IMR-90 (cell line): ENCODE data around the gene TMEM170A. TPM values are rescaled to one million over a fixed set of nuclear protein-coding genes. Genes with fewer than 3 reads are reported as not detected.

Experiments
- ATAC-seq: fragments of 200-7000 bp; cut with Tn5 transposase; 2 replicates; pipeline ENCODE4 v1.9.1; 2020; ENCODE audit warnings: low read depth, mild to moderate bottlenecking, moderate library complexity
- BruUV-seq: library from RNA; stranded (reverse); fragments of 400-500 nt; replicated peaks from 2 replicates; lab custom pipeline; 2021; lab: Mats Ljungman, UMichigan
- CTCF ChIA-PET: fragments of 300-600 bp; formaldehyde crosslinking; extraction: SDS; loops from one replicate; lab custom pipeline; 2021; ENCODE audit warnings: antibody characterized with exemption; lab: Yijun Ruan, JAX
- POLR2A ChIA-PET: fragments of 300-600 bp; sonication (Branson Sonifier 250); formaldehyde crosslinking; loops from one replicate; lab custom pipeline; 2022; ENCODE audit warnings: antibody characterized with exemption; ENCODE audit not compliant: unreplicated experiment; lab: Charles Lee
- DNase-seq: peaks from one replicate; pipeline ENCODE4 v3.0.0; 2013
- H2AFZ ChIP-seq: replicated peaks from 2 replicates; pipeline ENCODE3; 2013; ENCODE audit warnings: low read length, mild to moderate bottlenecking; ENCODE audit not compliant: poor library complexity
- H2AK5ac ChIP-seq: 2 replicates; pipeline ENCODE4 v1.6.1; 2013; ENCODE audit warnings: low read depth, low read length, inconsistent platforms
- H2AK9ac ChIP-seq: replicated peaks from 2 replicates; pipeline ENCODE3; 2013; ENCODE audit warnings: mild to moderate bottlenecking, low read depth, low read length, moderate library complexity; ENCODE audit not compliant: poor library complexity
- H2BK120ac ChIP-seq: 2 replicates; pipeline ENCODE4 v1.6.1; 2013; ENCODE audit warnings: low read depth, low read length, inconsistent platforms
- H2BK15ac ChIP-seq: 3 replicates; pipeline ENCODE4 v1.6.1; 2013; ENCODE audit warnings: low read depth, low read length, inconsistent platforms
- H2BK20ac ChIP-seq: 2 replicates; pipeline ENCODE4 v1.6.1; 2013; ENCODE audit warnings: low read depth, mild to moderate bottlenecking, inconsistent platforms, low read length, moderate library complexity
- H2BK5ac ChIP-seq: 2 replicates; pipeline ENCODE4 v1.6.1; 2013; ENCODE audit warnings: mild to moderate bottlenecking, low read depth, low read length, inconsistent platforms; ENCODE audit not compliant: poor library complexity, severe bottlenecking
- H3K14ac ChIP-seq: replicated peaks from 2 replicates; pipeline ENCODE4 v1.6.1; 2013; ENCODE audit warnings: low read depth, low read length, inconsistent platforms
- H3K18ac ChIP-seq: 2 replicates; pipeline ENCODE4 v1.6.1; 2013; ENCODE audit warnings: low read depth, low read length, control low read depth
- H3K23ac ChIP-seq: 2 replicates; pipeline ENCODE4 v1.6.1; 2013; ENCODE audit warnings: low read depth, low read length, inconsistent platforms
- H3K27ac ChIP-seq: 2 replicates; pipeline ENCODE4 v1.5.1; 2013; ENCODE audit warnings: mild to moderate bottlenecking, control low read depth, low read length; ENCODE audit not compliant: insufficient read depth
- H3K27me3 ChIP-seq: 2 replicates; pipeline ENCODE4 v1.6.1; 2013; ENCODE audit warnings: low read length; ENCODE audit not compliant: control insufficient read depth, insufficient read depth
- H3K36me3 ChIP-seq: 2 replicates; pipeline ENCODE4 v1.6.1; 2013; ENCODE audit warnings: low read length, mixed read lengths; ENCODE audit not compliant: control insufficient read depth, insufficient read depth
- H3K4ac ChIP-seq: 2 replicates; pipeline ENCODE4 v1.6.1; 2013; ENCODE audit warnings: low read depth, low read length, inconsistent platforms
- H3K4me1 ChIP-seq: 2 replicates; pipeline ENCODE4 v1.6.1; 2013; ENCODE audit warnings: low read length, mixed read lengths; ENCODE audit not compliant: control insufficient read depth, insufficient read depth
- H3K4me2 ChIP-seq: 2 replicates; pipeline ENCODE4 v1.6.1; 2013; ENCODE audit warnings: low read depth, mild to moderate bottlenecking, control low read depth, low read length, moderate library complexity
- H3K4me3 ChIP-seq: 2 replicates; pipeline ENCODE4 v1.5.1; 2013; ENCODE audit warnings: low read depth, mild to moderate bottlenecking, control low read depth, low read length, moderate library complexity; ENCODE audit not compliant: insufficient read depth
- H3K56ac ChIP-seq: 2 replicates; pipeline ENCODE4 v1.6.1; 2013; ENCODE audit warnings: low read length, inconsistent platforms; ENCODE audit not compliant: insufficient read depth; ENCODE audit errors: extremely low read depth
- H3K79me1 ChIP-seq, 2 experiments: 2 replicates each; pipeline ENCODE4 v1.6.1; 2013; ENCODE audit warnings: low read length in 2 of 2, inconsistent platforms in 1 of 2, low read depth in 1 of 2
- H3K9ac ChIP-seq: 2 replicates; pipeline ENCODE4 v1.6.1; 2013; ENCODE audit warnings: low read depth, low read length, control low read depth
- H3K9me1 ChIP-seq: 2 replicates; pipeline ENCODE4 v1.6.1; 2013; ENCODE audit warnings: low read length, inconsistent platforms; ENCODE audit not compliant: insufficient read depth
- H3K9me3 ChIP-seq: 2 replicates; pipeline ENCODE4 v1.6.1; 2013; ENCODE audit warnings: low read length; ENCODE audit not compliant: control insufficient read depth, insufficient read depth
- H4K20me1 ChIP-seq: 2 replicates; pipeline ENCODE4 v1.6.1; 2013; ENCODE audit warnings: low read length, inconsistent platforms; ENCODE audit not compliant: insufficient read depth
- H4K5ac ChIP-seq: 2 replicates; pipeline ENCODE4 v1.6.1; 2013; ENCODE audit warnings: mild to moderate bottlenecking, low read depth, low read length, control low read depth
- H4K8ac ChIP-seq, 2 experiments: 2 replicates each; pipeline ENCODE4 v1.6.1; 2013; ENCODE audit warnings: low read depth in 2 of 2, low read length in 2 of 2, control low read depth in 1 of 2, inconsistent platforms in 1 of 2
- H4K91ac ChIP-seq: 2 replicates; pipeline ENCODE4 v1.6.1; 2013; ENCODE audit warnings: low read depth, low read length, inconsistent platforms; ENCODE audit not compliant: insufficient read depth
- CEBPB ChIP-seq: IDR thresholded peaks from 2 replicates; pipeline ENCODE4 v1.6.1; 2012; ENCODE audit warnings: low read depth, low read length, improper control_type of control experiment
- FOS ChIP-seq: fragments of 150-350 bp; IDR thresholded peaks from 2 replicates; pipeline ENCODE4 v1.6.1; 2016; ENCODE audit warnings: low read depth, low read length
- RFX5 ChIP-seq: IDR thresholded peaks from 2 replicates; pipeline ENCODE4 v1.8.0; 2012; ENCODE audit warnings: low read depth, mild to moderate bottlenecking, low read length, moderate library complexity
- WGBS, 2 experiments: methylation state at CpG; one replicate each; pipeline versions ENCODE4 v1.1.5 to v1.1.7; 2013; ENCODE audit warnings: missing lambda C conversion rate in 2 of 2; ENCODE audit not compliant: insufficient read length in 1 of 2; ENCODE audit errors: extremely low coverage in 2 of 2; 5-methylcytosine and 5-hydroxymethylcytosine counted together
- dilution Hi-C: fragments of 300-500 bp; cut with HindIII; formaldehyde crosslinking; loops from one replicate; pipeline ENCODE4 v1.14.3; 2018; ENCODE audit warnings: low sequenced_read_pairs; ENCODE audit not compliant: unreplicated experiment
- in situ Hi-C: fragments of 300-500 bp; cut with MboI; formaldehyde crosslinking; loops from 3 replicates; pipeline ENCODE4 v1.14.3; 2019; ENCODE audit warnings: low sequenced_read_pairs, inconsistent platforms, mixed read lengths
- intact Hi-C: fragments of 100-400 bp; cut with micrococcal nuclease; formaldehyde crosslinking; loops from 2 replicates; pipeline ENCODE4 v1.10.0; 2022
- polyA plus RNA-seq, 3 experiments: library from polyadenylated mRNA; depleted of rRNA; stranded (reverse); fragments of >200 nt; gene quantifications; 2 replicates each; pipeline ENCODE4 v1.2.3, GENCODE V29; 2012; ENCODE audit warnings: low replicate concordance in 1 of 3
- total RNA-seq: library from RNA; depleted of rRNA; stranded (reverse); fragments of >200 nt; gene quantifications from 2 replicates; pipeline ENCODE4 v1.2.3, GENCODE V29; 2012

Gene TMEM170A
- total and polyA plus RNA-seq, 2 of the 4 experiments (the other 2 are of a cell fraction): 7.3 to 10.9 TPM

GRCh38 chr16:75482434-75483205 is 18.1 kb upstream of the TMEM170A start:
- H4K8ac ChIP-seq: no peak overlapping the region
- no peak overlapping the region for H2BK5ac ChIP-seq
- H3K23ac ChIP-seq: no peak overlapping the region
- no peak overlapping the region for H2BK120ac ChIP-seq
- H3K4me3 ChIP-seq: no peak overlapping the region
- BruUV-seq: no TSS peak
- ChIA-PET POLR2A (no interaction called here), CTCF (interaction anchor here (1.2 kb wide), 1 partner anchor 109 kb away, joined by 3 read pairs; no protein-coding TSS in a partner anchor)
- intact Hi-C loops (no loop called here), dilution Hi-C loops (no loop called here), in situ Hi-C loops (no loop called here)
- H3K14ac ChIP-seq: no peak overlapping the region
- H2AFZ ChIP-seq: no peak overlapping the region
- no peaks in the 10 kb centered on the region for H3K4me1 ChIP-seq
- H4K91ac ChIP-seq: no peak overlapping the region
- no peak overlapping the region for H3K9ac ChIP-seq
- peaks cover 16% of the 10 kb centered on the region for H3K27me3 ChIP-seq
- no peak for TF ChIP-seq RFX5
- no peak for TF ChIP-seq CEBPB
- no peak for TF ChIP-seq FOS
- H2BK20ac ChIP-seq: no peak overlapping the region
- H4K5ac ChIP-seq: no peak overlapping the region
- no peak for DNase-seq
- ATAC-seq: no peak
- H4K20me1 ChIP-seq: no peaks in the 10 kb centered on the region
- H2AK5ac ChIP-seq: no peak overlapping the region
- no peak overlapping the region for H3K4ac ChIP-seq
- no peak overlapping the region for H3K18ac ChIP-seq
- no peak overlapping the region for H3K56ac ChIP-seq
- H3K9me3 ChIP-seq: no peaks in the 10 kb centered on the region
- no peak overlapping the region for H3K4me2 ChIP-seq
- no peaks in the 10 kb centered on the region for H3K9me1 ChIP-seq
- no peak overlapping the region for H3K27ac ChIP-seq
- no peak overlapping the region for H2BK15ac ChIP-seq
- H3K79me1 ChIP-seq: no peaks in the 10 kb centered on the region
- H3K36me3 ChIP-seq: no peaks in the 10 kb centered on the region
- no peak overlapping the region for H2AK9ac ChIP-seq
- WGBS, 2 experiments: 87% methylated on average over 3 of the region's 14 CpGs; no CpG with 5 or more reads in 1 of the 2 experiments
